ENCODE measurements around the gene MAX.

The MAX gene

DNA sequence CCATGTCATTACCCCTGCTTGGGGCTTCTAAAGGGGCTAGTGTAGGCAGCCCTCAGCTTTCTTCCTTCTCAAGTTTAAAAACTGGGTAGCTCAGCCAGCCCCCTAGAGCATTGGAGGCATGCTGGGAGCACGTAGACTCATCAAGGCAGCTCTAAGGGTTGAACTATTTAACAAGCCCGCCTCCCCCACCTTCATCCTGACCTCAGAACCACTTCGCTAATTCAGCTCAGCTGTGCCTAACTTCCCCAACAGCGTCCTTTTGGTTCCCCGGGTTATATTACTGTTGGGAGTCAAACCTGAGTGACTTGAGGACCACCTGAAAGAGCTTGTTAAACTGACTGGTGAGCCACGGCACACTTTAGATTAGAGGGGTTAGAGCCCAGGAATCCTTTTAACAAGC lies 30.1 kb downstream of the MAX start:
- DNase-seq, result no peak

DNA sequence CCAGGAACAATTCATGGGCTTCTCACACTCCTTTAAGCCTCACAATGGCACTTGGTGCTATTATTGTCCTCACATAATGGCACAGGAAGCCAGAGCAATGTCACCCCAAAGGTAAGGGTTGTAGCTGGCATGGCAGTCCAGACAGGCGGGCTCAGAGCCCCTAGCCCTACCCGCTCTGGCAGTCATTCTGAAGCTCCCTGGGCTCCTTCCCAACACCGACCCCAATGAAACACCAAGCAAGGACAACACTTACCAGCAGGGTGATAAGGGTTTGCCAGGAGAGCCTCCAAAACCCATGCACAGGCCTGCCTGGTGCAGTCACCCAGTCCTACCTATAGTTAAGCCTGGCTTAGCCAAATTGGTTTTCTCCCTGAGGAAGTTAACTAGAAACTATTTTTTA lies 30.8 kb downstream of the MAX start:
- no peak for DNase-seq

DNA sequence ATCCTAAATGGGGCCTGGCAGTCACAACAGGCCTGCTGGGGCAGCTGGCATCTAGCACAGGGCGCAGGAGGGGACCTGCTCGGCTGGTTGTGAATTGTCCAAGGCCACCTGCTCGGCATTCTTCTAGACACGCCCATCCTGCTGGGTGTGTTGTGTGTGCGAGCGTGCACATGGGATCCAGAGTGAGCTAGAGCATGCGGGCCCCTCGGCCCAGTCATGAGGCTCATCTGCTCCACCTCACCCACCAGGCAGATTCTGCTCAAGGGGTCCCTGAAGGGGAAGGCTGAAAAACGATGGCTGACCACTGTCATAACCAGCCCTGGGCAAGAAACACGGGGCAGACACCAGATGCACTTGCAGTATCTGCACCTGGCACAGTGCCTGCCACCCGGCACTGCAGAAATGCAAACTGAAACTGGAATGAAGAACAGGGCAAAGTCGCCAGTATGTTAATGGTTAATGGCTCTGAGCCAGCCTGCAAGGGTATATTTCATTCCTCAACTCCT lies 31.8 kb downstream of the MAX start:
- no peak for DNase-seq

DNA sequence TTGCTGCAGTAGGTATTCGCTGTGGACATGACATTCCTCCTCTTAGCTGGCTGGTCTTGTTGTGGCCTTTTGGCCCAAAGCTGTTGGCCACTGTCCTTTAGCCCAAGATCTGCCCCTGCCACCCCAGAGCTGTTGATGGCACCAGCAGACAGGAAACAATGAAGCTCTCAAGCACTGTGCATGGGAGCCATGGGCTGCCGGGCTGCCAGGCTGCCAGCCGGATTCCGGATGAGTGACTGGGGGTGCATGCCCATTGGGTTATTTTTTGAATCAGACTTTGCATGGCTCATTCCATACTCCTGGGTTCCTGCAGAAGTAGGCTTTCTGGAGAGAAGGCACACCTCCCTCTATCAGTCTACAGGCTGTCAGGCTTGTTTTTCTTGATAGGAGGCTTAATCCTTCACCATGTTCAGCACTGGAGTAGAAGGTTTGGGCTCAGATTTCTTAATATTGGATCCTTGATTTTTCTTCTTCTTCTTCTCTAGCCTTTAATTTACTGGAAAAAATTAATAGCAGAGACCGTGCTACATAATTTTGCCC lies 32.4 kb downstream of the MAX start:
- no peak for DNase-seq

DNA sequence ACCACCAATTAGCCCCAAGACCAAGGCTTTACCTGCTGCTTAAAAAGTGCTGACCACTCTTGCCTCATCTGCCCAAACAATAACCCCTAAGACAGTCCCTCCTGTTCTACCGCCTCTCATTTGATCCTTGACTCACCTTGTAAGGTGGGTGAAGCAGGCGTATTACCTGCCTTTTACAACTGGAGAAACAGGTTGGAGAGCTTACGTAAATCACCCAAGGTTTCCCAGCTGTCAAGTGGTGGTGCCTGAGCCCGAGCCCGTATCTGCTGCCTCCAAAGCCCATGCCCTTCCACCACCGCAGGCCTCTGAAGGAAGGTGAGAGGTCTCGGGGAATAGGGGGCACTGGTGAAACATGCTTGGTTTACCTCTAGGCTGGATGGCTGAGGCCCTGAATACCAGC lies 36.6 kb downstream of the MAX start:
- DNase-seq, result no peak

DNA sequence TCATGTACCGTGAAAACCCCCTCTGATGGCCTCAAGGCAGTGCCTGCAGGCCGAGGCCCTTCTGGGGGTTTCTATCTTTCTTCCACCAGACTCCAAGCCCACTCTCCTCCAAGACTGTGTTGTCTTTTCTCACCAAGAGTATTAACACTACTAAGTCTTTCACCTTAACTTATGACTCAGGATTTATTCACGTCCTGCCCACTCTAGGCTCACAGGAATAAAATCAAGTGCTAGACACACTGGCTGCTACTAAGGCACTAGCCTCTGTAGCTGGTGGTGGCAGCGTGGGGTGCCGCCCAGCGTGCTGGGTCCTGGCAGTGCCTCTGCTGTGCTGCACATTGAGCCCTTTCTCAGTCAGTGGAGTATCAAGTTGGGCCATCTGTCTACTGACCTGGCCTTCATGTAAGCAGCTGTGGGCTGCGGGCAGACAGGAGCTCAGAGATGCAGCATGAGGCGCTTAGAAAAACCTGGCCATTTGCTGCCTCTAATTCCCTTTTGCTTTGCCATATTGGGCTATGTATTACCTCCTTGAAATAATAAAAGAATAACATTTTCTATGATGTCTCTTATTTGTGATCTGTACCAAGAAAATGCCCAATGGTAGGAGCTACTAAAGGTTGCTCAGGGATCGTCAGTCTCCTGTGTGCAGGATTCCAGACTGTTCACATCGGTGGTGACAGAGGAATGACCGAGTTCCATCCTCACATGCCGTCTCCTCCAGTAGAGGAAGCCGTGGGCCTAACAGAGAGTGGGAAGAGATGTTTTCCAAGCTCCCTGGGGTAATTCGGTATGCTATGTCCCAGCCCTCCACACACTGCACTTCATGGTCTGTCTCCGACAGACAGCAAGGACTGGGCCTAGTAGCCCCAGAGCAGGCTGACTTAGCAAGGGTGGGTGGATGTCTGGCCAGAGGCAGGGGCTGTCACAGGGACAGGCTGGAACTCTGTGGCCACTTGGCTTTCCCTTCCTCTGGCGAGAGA lies 39.9 kb downstream of the MAX start:
- peak; percentile 20 for DNase-seq

DNA sequence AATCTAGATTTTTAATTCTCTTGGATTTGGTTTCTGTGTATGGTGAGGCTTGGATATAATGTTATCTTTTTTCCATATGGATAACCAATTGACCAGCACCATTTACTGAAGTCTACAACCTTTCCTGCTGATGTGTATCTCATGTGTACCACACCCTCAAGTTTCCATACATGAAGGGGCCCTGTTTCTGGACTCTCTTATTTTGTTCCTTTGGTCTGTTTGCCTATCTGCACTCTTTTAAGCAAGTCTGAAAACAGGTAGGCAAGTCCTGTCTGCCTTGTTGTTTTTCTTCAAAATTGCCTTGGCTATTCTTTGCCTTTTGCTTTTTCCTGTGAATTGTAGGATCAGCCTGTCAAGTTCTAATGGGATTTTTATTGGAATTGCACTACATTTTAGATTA lies 44.6 kb downstream of the MAX start:
- DNase-seq, result no peak

DNA sequence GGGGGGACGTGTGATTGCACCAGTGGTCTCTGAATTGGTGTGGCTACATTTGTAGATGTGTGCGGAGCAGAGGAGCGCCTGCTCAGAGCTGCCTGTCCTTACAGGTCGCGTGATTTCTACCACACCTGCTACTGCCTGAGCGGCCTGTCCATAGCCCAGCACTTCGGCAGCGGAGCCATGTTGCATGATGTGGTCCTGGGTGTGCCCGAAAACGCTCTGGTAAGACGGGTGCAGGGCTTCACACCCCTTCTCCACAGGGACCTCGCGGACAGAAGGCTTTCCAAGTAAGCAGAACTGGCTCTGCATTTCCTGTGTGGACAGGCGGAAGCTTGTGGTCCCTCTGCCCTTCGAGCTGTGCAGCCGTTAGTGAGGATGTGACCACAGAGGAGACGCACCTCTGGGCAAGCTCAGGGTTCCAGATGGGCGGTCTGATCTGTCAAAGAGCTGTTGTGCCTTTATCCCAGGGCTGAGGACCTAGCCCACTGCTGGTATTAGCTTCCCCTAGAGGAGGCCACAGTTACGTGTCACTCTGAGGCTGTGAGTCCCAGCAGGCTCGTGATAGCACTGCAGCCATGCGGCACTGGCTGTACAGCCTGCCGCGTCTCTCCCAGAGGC lies 47.7 kb downstream of the MAX start:
- DNase-seq, result no peak

DNA sequence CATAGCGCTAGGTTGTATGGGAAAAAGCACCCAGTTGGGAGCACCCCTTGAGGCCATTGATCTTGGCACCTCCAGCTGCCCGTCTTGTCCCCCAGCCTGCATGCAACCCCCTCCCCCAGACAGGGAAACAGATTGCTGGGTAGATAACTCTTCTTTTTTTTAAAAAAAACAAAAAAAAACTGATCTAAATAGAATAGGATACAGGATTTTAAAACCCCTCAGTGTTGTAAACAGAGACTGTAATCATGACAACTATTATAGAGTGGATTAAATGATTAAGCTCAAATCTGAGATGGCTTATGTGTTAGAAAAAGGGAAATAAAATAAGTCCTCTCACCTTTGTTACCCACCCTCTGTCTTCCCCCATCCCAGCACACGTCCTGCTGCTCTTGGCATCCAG lies 48.9 kb downstream of the MAX start:
- DNase-seq, result no peak

DNA sequence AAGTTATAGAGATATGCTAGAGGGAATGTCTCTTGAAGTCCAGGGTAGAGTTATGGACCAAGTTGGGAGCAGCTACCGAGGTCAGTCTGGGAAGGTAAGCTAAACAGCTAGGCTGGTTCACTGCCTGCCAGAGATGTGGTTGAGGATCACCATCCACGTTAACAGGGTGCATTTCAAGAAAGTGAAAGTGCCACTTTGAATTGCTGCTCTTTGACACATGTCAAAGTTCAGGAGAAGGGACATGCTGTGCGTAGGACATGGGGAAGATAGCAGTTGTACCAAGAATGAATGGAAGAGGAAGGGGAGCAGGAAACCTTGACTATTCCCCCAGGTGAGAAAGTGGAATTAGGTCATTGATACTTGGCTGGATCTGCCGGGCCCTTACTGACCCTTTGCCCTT lies 49.5 kb downstream of the MAX start:
- DNase-seq, result no peak

DNA sequence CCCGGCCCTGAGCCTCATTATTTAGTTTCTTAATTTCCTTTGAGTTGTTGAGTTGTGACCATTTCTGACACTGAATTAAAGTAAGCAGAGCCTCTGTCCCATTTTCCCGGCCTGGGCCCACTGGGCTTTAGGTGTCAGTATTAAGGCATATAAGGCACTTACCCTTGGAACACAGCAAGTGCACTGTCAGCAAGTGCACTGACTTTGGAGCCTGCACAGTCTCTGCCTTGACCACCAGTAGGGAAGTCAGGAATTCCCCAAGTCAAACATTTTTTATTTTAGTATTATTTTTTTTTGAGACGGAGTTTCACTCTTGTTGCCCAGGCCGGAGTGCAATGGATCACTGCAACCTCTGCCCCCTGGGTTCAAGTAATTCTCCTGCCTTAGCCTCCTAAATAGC lies 56.6 kb downstream of the MAX start:
- no peak for DNase-seq

DNA sequence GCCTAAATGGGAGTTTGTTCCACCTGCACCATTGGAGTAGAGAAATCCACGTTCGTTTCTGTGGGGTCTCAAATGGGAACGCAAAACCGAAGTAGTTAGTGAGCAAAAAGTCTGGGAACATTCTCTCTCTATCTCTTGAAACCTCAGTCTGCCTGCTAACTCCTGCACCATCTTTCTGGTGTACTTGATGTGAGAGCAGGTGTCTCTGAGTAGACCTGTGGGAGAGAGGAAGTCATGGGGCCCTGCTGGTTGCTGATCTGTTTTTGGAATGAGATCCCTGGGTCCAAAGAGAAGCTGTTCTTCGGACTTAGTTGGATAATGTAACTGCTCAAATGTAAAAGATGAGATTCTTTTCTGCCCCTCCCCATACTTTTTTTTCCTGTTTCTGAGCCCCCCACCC lies 57.3 kb downstream of the MAX start:
- DNase-seq, result no peak

DNA sequence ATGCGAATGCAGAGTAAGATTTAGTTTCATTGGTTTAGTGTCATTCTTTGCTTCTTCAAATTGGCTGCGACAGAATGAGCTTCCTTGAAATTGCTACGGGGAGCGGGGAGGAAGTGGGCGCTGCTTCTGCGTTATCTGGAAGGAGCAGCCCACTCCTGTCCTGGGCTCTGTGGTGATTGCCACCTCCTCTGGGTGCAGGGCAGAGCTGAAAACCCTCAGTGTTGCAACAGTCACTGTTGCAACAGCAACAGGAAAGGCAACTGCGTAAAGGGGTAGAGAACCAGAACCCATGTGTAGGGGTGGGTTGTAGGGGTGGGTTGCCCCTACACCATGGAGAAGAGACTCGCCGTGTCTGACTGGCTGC lies 57.7 kb downstream of the MAX start:
- DNase-seq, result no peak

DNA sequence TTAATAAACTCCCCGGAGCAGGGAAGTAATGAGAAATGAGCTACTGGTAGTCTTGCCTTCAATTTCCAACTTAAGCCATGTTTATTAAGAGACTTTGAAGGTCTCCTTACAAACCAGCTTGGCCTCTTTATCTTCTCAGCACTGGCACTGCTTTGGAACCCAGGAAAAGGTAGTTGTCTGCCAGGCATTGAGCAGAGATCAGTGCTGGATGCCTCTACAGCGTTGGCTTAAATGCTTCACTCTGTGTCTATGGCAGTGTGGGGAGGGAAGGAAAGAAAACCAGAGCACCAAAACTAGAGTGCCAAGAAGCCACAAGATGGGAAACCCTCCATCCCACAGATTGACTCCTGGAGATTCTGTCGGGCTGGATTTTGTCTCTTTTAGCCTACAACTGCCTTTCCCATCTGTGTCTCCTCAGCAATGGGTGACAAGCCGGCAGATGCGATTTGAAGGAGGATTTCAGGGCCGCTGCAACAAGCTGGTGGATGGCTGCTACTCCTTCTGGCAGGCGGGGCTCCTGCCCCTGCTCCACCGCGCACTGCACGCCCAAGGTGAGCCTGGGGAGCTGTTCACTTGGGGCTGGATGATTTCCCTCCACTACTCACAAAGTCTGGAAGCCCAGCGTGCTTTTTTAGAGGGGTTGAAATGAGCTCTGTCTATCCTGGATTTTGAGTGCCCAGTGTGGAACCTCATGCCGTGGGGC lies 58.3 kb downstream of the MAX start:
- DNase-seq, result no peak

DNA sequence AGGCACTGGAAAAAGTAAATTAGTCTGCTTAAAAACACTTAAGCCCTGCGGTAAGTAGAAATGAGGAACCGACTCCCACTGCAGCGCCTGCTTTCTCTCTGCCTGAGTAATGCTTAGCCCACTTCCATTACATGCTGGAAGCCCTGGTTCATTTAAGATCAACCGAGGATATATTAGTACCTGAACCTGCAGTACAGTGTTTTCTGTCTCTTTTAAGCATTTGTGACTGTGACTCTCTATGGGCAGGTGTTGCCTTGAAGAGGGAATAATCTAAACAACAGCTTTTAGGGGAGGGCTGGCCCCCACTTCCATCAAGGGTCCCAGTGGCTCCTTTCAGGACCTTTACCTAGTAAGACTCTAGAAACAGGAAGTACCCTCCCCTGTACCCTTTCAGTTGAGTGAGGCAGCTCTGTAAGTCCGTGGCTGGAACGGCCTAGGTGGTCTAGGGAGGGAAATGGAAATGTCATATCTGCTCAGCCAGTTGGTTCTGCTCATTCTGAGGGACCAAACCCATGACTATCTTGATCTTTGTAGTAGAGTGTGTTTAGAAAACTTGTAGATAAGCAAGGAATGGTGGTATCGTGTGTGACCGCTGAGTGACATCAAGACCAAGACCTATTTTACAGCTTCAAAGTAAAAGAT lies 59.5 kb downstream of the MAX start:
- no peak for DNase-seq

DNA sequence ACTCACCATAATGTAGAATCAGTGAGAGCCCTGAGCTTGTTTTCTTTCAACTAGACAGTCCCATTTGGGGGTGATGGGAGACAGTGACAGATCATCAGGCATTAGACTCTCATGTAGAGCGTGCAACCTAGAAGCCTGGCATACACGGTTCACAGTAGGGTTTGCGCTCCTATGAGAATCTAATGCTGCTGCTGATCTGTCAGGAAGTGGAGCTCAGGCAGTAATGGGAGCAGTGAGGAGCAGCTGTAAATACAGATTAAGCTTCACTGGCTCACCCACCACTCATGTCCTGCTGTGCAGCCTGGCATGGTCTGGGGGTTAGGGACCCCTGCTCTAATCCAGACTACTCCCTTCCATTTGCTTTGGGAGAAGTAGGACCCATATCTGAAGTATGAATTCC lies 60.0 kb downstream of the MAX start:
- DNase-seq, result no peak

DNA sequence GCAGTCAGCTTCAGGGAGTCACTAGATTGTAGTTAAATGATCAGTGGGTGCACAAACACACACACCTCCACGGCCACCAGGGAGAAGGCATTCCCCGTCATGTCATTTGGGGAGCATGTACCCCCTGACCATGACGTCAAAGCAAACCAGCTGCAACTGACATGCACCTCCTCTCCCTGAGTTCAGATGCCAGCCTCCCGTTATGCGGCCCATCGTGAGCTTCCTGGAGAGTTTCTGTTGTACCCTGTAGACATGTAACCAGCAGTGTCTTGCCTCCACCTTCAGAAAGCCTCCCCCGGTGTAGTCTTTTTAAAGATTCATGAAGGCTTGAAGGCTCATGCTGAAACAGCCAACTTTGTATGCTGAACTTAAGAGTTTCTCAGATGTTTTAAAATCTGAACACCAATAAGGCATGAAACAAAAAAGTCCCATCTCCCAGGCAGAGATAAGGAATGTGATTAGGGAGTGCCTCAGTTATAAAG lies 60.8 kb downstream of the MAX start:
- no peak for DNase-seq

DNA sequence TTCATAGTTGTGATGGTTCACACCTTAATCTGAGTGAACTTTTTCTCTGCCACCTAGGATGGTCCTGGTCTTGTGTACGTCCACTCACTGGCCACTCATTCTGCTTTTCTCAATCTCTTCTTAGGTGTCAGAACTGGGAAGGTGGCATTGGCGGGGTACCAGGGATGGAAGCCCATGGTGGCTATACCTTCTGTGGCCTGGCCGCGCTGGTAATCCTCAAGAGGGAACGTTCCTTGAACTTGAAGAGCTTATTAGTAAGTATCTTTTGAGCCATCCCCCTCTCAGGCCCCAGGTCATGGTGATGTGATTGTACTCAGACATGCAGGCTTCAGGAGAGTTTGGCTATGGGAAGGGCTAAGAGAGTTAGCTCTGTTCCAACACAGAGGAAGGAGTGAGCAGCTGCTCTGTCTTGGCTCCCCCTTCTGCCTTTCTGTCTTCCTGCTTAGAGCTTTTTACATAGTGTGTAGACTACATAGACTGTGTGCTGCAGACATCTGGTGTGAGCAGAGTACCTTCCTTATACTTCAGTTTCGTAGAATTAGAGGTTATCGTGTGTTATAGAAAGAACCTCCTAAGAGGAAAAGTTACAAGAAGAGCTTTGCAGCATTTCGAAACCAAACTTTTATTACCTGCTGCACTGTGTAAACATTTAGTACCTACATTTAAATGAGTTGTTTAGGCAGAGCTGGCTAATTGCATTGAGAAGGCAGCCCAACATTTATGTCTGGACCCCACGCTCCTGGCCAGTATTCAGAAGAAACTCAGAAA lies 61.5 kb downstream of the MAX start:
- no peak for DNase-seq

DNA sequence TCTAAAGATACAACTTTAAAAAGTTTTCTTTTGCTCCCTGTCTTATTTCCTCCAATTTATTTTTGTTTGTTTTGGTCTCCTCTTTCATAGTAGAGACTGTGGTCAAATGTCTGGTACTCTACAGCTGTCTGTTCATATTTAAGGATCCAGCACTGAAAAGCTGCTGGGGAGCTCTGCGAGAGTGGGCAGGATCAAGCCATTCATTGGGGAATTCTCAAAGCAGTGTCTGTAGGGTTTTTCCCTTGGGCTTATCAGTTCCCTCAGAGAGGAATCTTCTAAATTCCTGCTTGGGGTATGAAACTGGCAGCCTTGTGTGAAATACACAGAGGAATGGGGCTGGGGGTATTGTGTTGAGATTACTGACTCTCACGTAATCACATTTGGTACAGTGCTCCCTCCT lies 63.4 kb downstream of the MAX start:
- no peak for DNase-seq

DNA sequence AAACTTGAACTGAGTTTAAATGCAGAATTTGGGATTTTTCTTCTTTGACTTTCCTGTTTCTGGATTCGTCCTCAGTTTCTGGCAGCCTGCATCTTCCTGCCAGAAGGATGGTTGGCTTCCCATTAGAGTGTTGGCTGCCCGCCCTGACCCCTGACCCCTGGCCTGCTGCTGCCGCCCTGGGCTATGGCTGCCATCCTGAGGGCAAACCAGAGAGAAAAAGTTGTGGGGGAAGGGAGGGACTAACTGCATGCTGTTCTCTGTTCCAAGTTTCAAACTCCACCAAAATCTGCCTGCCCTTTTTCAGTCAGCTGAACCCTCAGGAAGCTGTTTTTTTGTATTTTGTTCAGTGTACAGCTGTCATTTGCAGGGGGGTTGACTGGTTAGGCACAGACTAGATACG lies 67.3 kb downstream of the MAX start:
- DNase-seq, result no peak

DNA sequence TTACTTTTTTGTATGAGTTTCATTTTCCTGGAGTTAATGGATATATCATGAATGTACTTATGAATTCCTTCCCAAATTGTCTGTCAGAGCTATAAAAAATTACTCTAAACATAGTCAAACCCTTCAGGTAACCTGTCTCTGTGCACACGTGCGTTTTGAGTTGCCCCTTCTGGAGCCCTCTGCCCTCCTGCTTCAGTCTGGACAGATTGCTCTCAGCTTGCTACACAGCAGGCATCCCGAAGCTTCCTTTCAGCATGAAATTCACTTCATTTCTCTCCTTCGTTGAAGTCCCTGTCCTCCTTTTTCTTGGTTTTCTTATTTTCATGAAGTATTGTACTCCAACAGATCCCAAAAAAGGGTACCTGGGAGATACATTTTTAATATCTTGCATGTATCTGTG lies 68.3 kb downstream of the MAX start:
- DNase-seq, result no peak

DNA sequence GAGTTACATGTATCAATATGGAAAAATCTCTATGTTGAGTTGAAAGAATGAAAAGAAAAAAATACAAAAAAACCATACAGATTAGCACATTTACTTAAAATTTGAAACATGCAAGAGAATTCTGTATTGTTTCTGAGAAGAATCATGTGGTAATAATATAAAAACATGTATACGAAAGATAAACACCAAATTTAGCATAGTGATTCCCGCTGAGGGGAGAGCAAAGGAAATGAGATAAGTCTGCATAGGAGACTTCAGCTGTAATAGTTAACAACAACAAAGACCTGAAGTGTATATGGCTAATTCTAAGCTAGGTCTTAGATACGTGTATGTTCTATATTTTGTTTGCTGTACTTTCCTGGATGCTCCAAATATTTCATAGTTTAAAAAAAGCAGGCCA lies 69.1 kb downstream of the MAX start:
- no peak for DNase-seq

Measured in HCEC 1CT (cell line).